Osteoblast (primary cell): ENCODE results near the gene WHRN. TPM values are rescaled to one million over a fixed set of nuclear protein-coding genes. Genes with fewer than 3 reads are reported as not detected.

ENCODE experiments used
- DNase-seq: peaks from one replicate; pipeline ENCODE4 v3.0.0; 2011; ENCODE audit warnings: low spot score, mixed read lengths; ENCODE audit not compliant: insufficient read length; ENCODE audit errors: missing footprints
- H2AFZ ChIP-seq: 2 replicates; pipeline ENCODE4 v1.6.0; 2011; ENCODE audit warnings: mild to moderate bottlenecking, low read length
- H3K27ac ChIP-seq: 2 replicates; pipeline ENCODE4 v1.5.1; 2011; ENCODE audit warnings: mild to moderate bottlenecking, low read depth, low read length, moderate library complexity
- H3K27me3 ChIP-seq: 2 replicates; pipeline ENCODE4 v1.6.0; 2012; ENCODE audit warnings: mild to moderate bottlenecking, control low read depth, inconsistent platforms, low read length, moderate library complexity; ENCODE audit not compliant: insufficient read depth
- H3K36me3 ChIP-seq: 2 replicates; pipeline ENCODE4 v1.5.1; 2011; ENCODE audit warnings: mild to moderate bottlenecking, low read length, control low read depth, moderate library complexity; ENCODE audit not compliant: insufficient read depth
- H3K4me1 ChIP-seq: 2 replicates; pipeline ENCODE4 v1.5.1; 2011; ENCODE audit warnings: mild to moderate bottlenecking, low read length, control low read depth, moderate library complexity; ENCODE audit not compliant: insufficient read depth
- H3K4me2 ChIP-seq: 2 replicates; pipeline ENCODE4 v1.6.0; 2011; ENCODE audit warnings: mild to moderate bottlenecking, low read length; ENCODE audit not compliant: insufficient read depth
- H3K4me3 ChIP-seq: fragments of 200-600 bp; sonication (generic); 3 replicates; pipeline ENCODE4 v1.5.1; 2012; ENCODE audit warnings: mild to moderate bottlenecking, low read length, inconsistent platforms; ENCODE audit not compliant: insufficient read depth
- H3K79me2 ChIP-seq: 2 replicates; pipeline ENCODE4 v1.6.0; 2012; ENCODE audit warnings: mild to moderate bottlenecking, low read length, control low read depth, inconsistent platforms; ENCODE audit not compliant: insufficient read depth
- H3K9me3 ChIP-seq: 2 replicates; pipeline ENCODE4 v1.5.1; 2011; ENCODE audit warnings: low read depth, low read length, control low read depth
- H4K20me1 ChIP-seq: 2 replicates; pipeline ENCODE4 v1.6.0; 2012; ENCODE audit warnings: mild to moderate bottlenecking, low read length, control low read depth; ENCODE audit not compliant: insufficient read depth
- CTCF ChIP-seq: IDR thresholded peaks from 2 replicates; pipeline ENCODE4 v1.5.1; 2011; ENCODE audit warnings: mild to moderate bottlenecking, low read depth, low read length, moderate library complexity; ENCODE audit errors: extremely low read depth
- total RNA-seq: library from RNA; depleted of rRNA; stranded (reverse); fragments of >200 nt; gene quantifications from 2 replicates; pipeline ENCODE4 v1.2.3, GENCODE V29; 2012

WHRN gene
- total RNA-seq, 1 donor: 2.2 TPM

GRCh38 chr9:114511978-114512874 lies 7.0 kb upstream of the WHRN start:
- Histone ChIP-seq H3K27ac (no peak overlapping the region), H2AFZ (no peak overlapping the region), H3K36me3 (no peaks in the 10 kb centered on the region), H3K79me2 (no peaks in the 10 kb centered on the region), H3K4me2 (no peak overlapping the region), H3K4me3 (no peak overlapping the region), H3K27me3 (peaks cover 69% of the 10 kb centered on the region), H3K4me1 (no peaks in the 10 kb centered on the region), H3K9me3 (no peaks in the 10 kb centered on the region), H4K20me1 (no peaks in the 10 kb centered on the region)
- no peak for TF ChIP-seq CTCF
- DNase-seq: no peak

- no peak overlapping the region for H2AFZ ChIP-seq
- no peak overlapping the region for H3K27ac ChIP-seq
- DNase-seq: no peak
- no peak overlapping the region for H3K4me3 ChIP-seq
- TF ChIP-seq CTCF: peak; percentile 45
- H3K9me3 ChIP-seq: no peaks in the 10 kb centered on the region
- no peaks in the 10 kb centered on the region for H3K36me3 ChIP-seq
- H4K20me1 ChIP-seq: peaks cover 3% of the 10 kb centered on the region
- no peak overlapping the region for H3K4me2 ChIP-seq
- H3K79me2 ChIP-seq: no peaks in the 10 kb centered on the region
- H3K4me1 ChIP-seq: peaks cover 7% of the 10 kb centered on the region
- H3K27me3 ChIP-seq: peaks cover 68% of the 10 kb centered on the region
Measured at GRCh38 chr9:114507726-114508125, 2.5 kb upstream of the WHRN start.

GRCh38 chr9:114506082-114506390 lies 763 bp upstream of the WHRN start:
- peaks cover 51% of the 10 kb centered on the region for H3K27me3 ChIP-seq
- H3K4me1 ChIP-seq: peaks cover 13% of the 10 kb centered on the region
- peaks cover 3% of the 10 kb centered on the region for H4K20me1 ChIP-seq
- H3K4me3 ChIP-seq: peak overlapping the region; percentile 82
- H3K36me3 ChIP-seq: no peaks in the 10 kb centered on the region
- no peak for DNase-seq
- peak overlapping the region; percentile 96 for H3K4me2 ChIP-seq
- H3K79me2 ChIP-seq: no peaks in the 10 kb centered on the region
- TF ChIP-seq CTCF: no peak
- H2AFZ ChIP-seq: peak overlapping the region; percentile 92
- peak overlapping the region; percentile 71 for H3K27ac ChIP-seq
- no peaks in the 10 kb centered on the region for H3K9me3 ChIP-seq

- peak overlapping the region; percentile 76 for H2AFZ ChIP-seq
- H3K4me3 ChIP-seq: peak overlapping the region; percentile 82
- peaks cover 3% of the 10 kb centered on the region for H4K20me1 ChIP-seq
- no peaks in the 10 kb centered on the region for H3K36me3 ChIP-seq
- no peaks in the 10 kb centered on the region for H3K9me3 ChIP-seq
- H3K27me3 ChIP-seq: peaks cover 38% of the 10 kb centered on the region
- DNase-seq: peak; percentile 93
- H3K27ac ChIP-seq: no peak overlapping the region
- TF ChIP-seq CTCF: peak; percentile 19
- H3K79me2 ChIP-seq: peaks cover 2% of the 10 kb centered on the region
- peaks cover 13% of the 10 kb centered on the region for H3K4me1 ChIP-seq
- peak overlapping the region; percentile 96 for H3K4me2 ChIP-seq
Measured at GRCh38 chr9:114504341-114505186, 709 bp downstream of the WHRN start.
